Gastrocnemius medialis (tissue), 4 donors: ENCODE data around the gene IL27RA.

Experiments
- CTCF ChIP-seq, 5 experiments: fragments of 450-650 bp in 3 of 5; fragments of 200-600 bp in 2 of 5; sonication (generic) in 2 of 5; IDR thresholded peaks in 4 of 5; conservative IDR thresholded peaks in 1 of 5; 1 replicate in 4 of 5; 2 replicates in 1 of 5; pipeline ENCODE4 v1.5.1; 2016 to 2019; ENCODE audit warnings: antibody characterized with exemption in 5 of 5, mild to moderate bottlenecking in 3 of 5, moderate library complexity in 3 of 5
- POLR2A ChIP-seq, 2 donors: fragments of 450-650 bp; IDR thresholded peaks; one replicate each; pipeline ENCODE4 v1.6.1; 2017; ENCODE audit warnings: antibody characterized with exemption in 2 of 2, mild to moderate bottlenecking in 2 of 2, moderate library complexity in 2 of 2

GRCh38 chr19:14059093-14059480, 27.5 kb downstream of the IL27RA start:
- no peak for TF ChIP-seq POLR2A (IDR thresholded peaks at IDR 0.05)
- TF ChIP-seq CTCF (IDR thresholded peaks at IDR 0.05 in 4 of 5, conservative IDR thresholded peaks at IDR 0.05 in 1 of 5) = peak in 4 of 5 experiments; percentile 49 to 68 (median 56)
